Measurements from ENCODE around the gene MRAS. TPM values are rescaled to one million over a fixed set of nuclear protein-coding genes. Genes with fewer than 3 reads are reported as not detected.

The MRAS gene
- total and polyA plus RNA-seq, 2 of the 4 experiments (the other 2 are of a cell fraction): 59.3 to 60.6 TPM

DNA sequence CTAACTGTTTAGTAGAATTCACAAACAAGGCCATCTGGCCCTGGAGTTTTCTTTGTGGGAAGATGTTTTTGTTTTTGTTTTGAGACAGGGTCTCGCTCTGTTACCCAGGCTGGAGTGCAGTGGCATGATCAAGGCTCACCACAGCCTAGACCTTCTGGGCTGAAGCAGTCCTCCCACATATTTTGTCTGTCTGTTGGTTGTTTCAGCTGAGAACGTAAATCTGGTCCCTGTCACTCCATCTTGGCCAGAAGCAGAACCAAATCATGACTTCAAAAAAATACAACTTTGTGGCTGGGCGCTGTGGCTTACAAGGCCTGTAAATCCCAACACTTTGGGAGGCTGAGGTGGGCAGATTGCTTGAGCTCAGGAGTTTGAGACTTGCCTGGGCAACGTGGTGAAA is 27.1 kb downstream of the MRAS start:
- Histone ChIP-seq H2BK5ac (ENCODE audit: low read depth, low read length, poor library complexity, severe bottlenecking) (no peak overlapping the region), H2AK5ac (ENCODE audit: low read depth, low read length) (no peak overlapping the region), H4K8ac (ENCODE audit: low read depth in 2 of 2, low read length in 2 of 2) (no peak overlapping the region), H3K79me1 (ENCODE audit: low read depth in 1 of 2, low read length in 2 of 2) (peaks cover 11 to 18% of the 10 kb centered on the region in 2 experiments; a peak in 3 of 4 replicates), H3K9me3 (ENCODE audit: control insufficient read depth, insufficient read depth, low read length) (no peaks in the 10 kb centered on the region), H3K4me1 (ENCODE audit: control insufficient read depth, insufficient read depth, low read length) (no peaks in the 10 kb centered on the region), H3K18ac (ENCODE audit: low read depth, low read length) (no peak overlapping the region), H2BK15ac (ENCODE audit: low read depth, low read length) (no peak overlapping the region), H2BK20ac (ENCODE audit: low read depth, low read length) (no peak overlapping the region), H3K9ac (ENCODE audit: low read depth, low read length) (no peak overlapping the region), H3K27me3 (ENCODE audit: control insufficient read depth, insufficient read depth, low read length) (no peaks in the 10 kb centered on the region), H4K5ac (ENCODE audit: low read depth, low read length) (no peak overlapping the region), H3K27ac (ENCODE audit: insufficient read depth, low read length) (no peak overlapping the region), H3K36me3 (ENCODE audit: control insufficient read depth, insufficient read depth, low read length) (peaks cover 4% of the 10 kb centered on the region), H2AK9ac (replicated peaks; ENCODE audit: low read depth, low read length, poor library complexity) (no peak overlapping the region), H4K20me1 (ENCODE audit: insufficient read depth, low read length) (no peaks in the 10 kb centered on the region), H4K91ac (ENCODE audit: insufficient read depth, low read depth, low read length) (no peak overlapping the region), H3K56ac (ENCODE audit: extremely low read depth, insufficient read depth, low read length) (no peak overlapping the region), H2BK120ac (ENCODE audit: low read depth, low read length) (no peak overlapping the region), H3K14ac (replicated peaks; ENCODE audit: low read depth, low read length) (no peak overlapping the region), H2AFZ (replicated peaks; ENCODE audit: low read length, poor library complexity) (no peak overlapping the region), H3K4me3 (ENCODE audit: insufficient read depth, low read depth, low read length) (no peak overlapping the region), H3K23ac (ENCODE audit: low read depth, low read length) (no peak overlapping the region), H3K9me1 (ENCODE audit: insufficient read depth, low read length) (peaks cover 3% of the 10 kb centered on the region; the same call in 1 of the 2 replicates), H3K4ac (ENCODE audit: low read depth, low read length) (no peak overlapping the region), H3K4me2 (ENCODE audit: low read depth, low read length) (no peak overlapping the region)
- no peak for DNase-seq
- intact Hi-C loops (cut with micrococcal nuclease) (no loop called here), dilution Hi-C loops (cut with HindIII; ENCODE audit: low sequenced_read_pairs, unreplicated experiment) (no loop called here), in situ Hi-C loops (cut with MboI; ENCODE audit: low sequenced_read_pairs) (no loop called here)
- BruUV-seq (replicated peaks): no TSS peak
- ChIA-PET POLR2A (ENCODE audit: unreplicated experiment) (no interaction called here), CTCF (no interaction called here)
- no CpG with 5 or more reads among the region's 4 CpGs for WGBS, 2 experiments (ENCODE audit: extremely low coverage in 2 of 2, insufficient read length in 1 of 2)
- ATAC-seq (ENCODE audit: low read depth): no peak
- no peak for TF ChIP-seq CHD1 (IDR thresholded peaks at IDR 0.05; ENCODE audit: low read depth, low read length)
- no peak for TF ChIP-seq FOS (IDR thresholded peaks at IDR 0.05; ENCODE audit: low read depth, low read length)
- TF ChIP-seq POLR2A (IDR thresholded peaks at IDR 0.05; ENCODE audit: low read depth, low read length): no peak
- no peak for TF ChIP-seq SMC3 (IDR thresholded peaks at IDR 0.05; ENCODE audit: low read depth, low read length)
- TF ChIP-seq, protein P1, sequence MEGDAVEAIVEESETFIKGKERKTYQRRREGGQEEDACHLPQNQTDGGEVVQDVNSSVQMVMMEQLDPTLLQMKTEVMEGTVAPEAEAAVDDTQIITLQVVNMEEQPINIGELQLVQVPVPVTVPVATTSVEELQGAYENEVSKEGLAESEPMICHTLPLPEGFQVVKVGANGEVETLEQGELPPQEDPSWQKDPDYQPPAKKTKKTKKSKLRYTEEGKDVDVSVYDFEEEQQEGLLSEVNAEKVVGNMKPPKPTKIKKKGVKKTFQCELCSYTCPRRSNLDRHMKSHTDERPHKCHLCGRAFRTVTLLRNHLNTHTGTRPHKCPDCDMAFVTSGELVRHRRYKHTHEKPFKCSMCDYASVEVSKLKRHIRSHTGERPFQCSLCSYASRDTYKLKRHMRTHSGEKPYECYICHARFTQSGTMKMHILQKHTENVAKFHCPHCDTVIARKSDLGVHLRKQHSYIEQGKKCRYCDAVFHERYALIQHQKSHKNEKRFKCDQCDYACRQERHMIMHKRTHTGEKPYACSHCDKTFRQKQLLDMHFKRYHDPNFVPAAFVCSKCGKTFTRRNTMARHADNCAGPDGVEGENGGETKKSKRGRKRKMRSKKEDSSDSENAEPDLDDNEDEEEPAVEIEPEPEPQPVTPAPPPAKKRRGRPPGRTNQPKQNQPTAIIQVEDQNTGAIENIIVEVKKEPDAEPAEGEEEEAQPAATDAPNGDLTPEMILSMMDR (conservative IDR thresholded peaks at IDR 0.05; ENCODE audit: low read depth, low read length): no peak
- TF ChIP-seq BHLHE40 (IDR thresholded peaks at IDR 0.05; ENCODE audit: low read depth, low read length): no peak
- TF ChIP-seq RFX5 (IDR thresholded peaks at IDR 0.05; ENCODE audit: low read depth, low read length): no peak
- no peak for TF ChIP-seq MAFK (IDR thresholded peaks at IDR 0.05; ENCODE audit: low read depth, low read length)
- no peak for TF ChIP-seq MXI1 (IDR thresholded peaks at IDR 0.05; ENCODE audit: borderline replicate concordance, low read depth, low read length)
- TF ChIP-seq, protein P2, sequence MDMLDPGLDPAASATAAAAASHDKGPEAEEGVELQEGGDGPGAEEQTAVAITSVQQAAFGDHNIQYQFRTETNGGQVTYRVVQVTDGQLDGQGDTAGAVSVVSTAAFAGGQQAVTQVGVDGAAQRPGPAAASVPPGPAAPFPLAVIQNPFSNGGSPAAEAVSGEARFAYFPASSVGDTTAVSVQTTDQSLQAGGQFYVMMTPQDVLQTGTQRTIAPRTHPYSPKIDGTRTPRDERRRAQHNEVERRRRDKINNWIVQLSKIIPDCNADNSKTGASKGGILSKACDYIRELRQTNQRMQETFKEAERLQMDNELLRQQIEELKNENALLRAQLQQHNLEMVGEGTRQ (IDR thresholded peaks at IDR 0.05; ENCODE audit: low read depth, low read length): no peak
- TF ChIP-seq, protein P3, sequence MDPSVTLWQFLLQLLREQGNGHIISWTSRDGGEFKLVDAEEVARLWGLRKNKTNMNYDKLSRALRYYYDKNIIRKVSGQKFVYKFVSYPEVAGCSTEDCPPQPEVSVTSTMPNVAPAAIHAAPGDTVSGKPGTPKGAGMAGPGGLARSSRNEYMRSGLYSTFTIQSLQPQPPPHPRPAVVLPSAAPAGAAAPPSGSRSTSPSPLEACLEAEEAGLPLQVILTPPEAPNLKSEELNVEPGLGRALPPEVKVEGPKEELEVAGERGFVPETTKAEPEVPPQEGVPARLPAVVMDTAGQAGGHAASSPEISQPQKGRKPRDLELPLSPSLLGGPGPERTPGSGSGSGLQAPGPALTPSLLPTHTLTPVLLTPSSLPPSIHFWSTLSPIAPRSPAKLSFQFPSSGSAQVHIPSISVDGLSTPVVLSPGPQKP (IDR thresholded peaks at IDR 0.05; ENCODE audit: borderline replicate concordance, low read depth, low read length): no peak
- TF ChIP-seq RAD21 (IDR thresholded peaks at IDR 0.05; ENCODE audit: low read length): no peak
- TF ChIP-seq MAZ (IDR thresholded peaks at IDR 0.05; ENCODE audit: borderline replicate concordance, low read depth, low read length): no peak
- TF ChIP-seq NFE2L2 (IDR thresholded peaks at IDR 0.05; ENCODE audit: low read depth, low read length): no peak
- TF ChIP-seq RCOR1 (IDR thresholded peaks at IDR 0.05; ENCODE audit: insufficient replicate concordance, low read length): no peak
- no peak for TF ChIP-seq CEBPB (IDR thresholded peaks at IDR 0.05; ENCODE audit: low read depth, low read length)
